SK-N-SH (cell line): ENCODE results near the gene PCARE. TPM values are rescaled to one million over a fixed set of nuclear protein-coding genes. Genes with fewer than 3 reads are reported as not detected.

ENCODE experiments used
- CTCF ChIA-PET: fragments of 300-600, 350-600 bp; formaldehyde crosslinking; extraction: SDS; loops from one replicate; lab custom pipeline; 2021; lab: Yijun Ruan, JAX
- POLR2A ChIA-PET: fragments of 350-600 bp; sonication (Branson Sonifier 250); formaldehyde crosslinking; extraction: SDS; loops from one replicate; lab custom pipeline; 2020; ENCODE audit warnings: antibody characterized with exemption, inconsistent platforms; lab: Yijun Ruan, JAX
- DNase-seq: peaks from one replicate; pipeline ENCODE4 v3.0.0; 2012
- H2AFZ ChIP-seq: fragments of 200-600 bp; sonication (generic); 2 replicates; pipeline ENCODE4 v1.8.1; 2016; ENCODE audit warnings: antibody characterized with exemption, mild to moderate bottlenecking, low read depth
- H3F3A ChIP-seq: fragments of 200-600 bp; sonication (generic); replicated peaks from 2 replicates; pipeline ENCODE3; 2016; ENCODE audit warnings: antibody characterized with exemption, mild to moderate bottlenecking; ENCODE audit not compliant: insufficient read depth
- H3K27ac ChIP-seq, 2 experiments: fragments of 200-500 bp in 1 of 2; fragments of 200-600 bp in 1 of 2; sonication (Bioruptor generic) in 1 of 2; sonication (generic), shearing (Covaris generic) in 1 of 2; 2 replicates each; pipeline versions ENCODE4 v1.5.1 to v1.6.1; 2014 to 2016; ENCODE audit warnings: low read depth in 2 of 2, inconsistent platforms in 1 of 2, low read length in 1 of 2, mild to moderate bottlenecking in 1 of 2, mixed read lengths in 1 of 2
- H3K27me3 ChIP-seq: fragments of 200-600 bp; sonication (generic), shearing (Covaris generic); 2 replicates; pipeline ENCODE4 v1.6.1; 2016; ENCODE audit warnings: mixed run types; ENCODE audit not compliant: insufficient read depth
- H3K36me3 ChIP-seq, 2 experiments: fragments of 200-500 bp in 1 of 2; fragments of 200-600 bp in 1 of 2; sonication (Bioruptor generic) in 1 of 2; sonication (generic) in 1 of 2; replicated peaks in 1 of 2; 2 replicates each; pipeline versions ENCODE3 to v1.5.1; 2014 to 2016; ENCODE audit warnings: low read length in 1 of 2, mild to moderate bottlenecking in 1 of 2; ENCODE audit not compliant: insufficient read depth in 2 of 2, control insufficient read depth in 1 of 2
- H3K4me1 ChIP-seq, 2 experiments: fragments of 200-500 bp in 1 of 2; fragments of 200-600 bp in 1 of 2; sonication (Bioruptor generic) in 1 of 2; sonication (generic), shearing (Covaris generic) in 1 of 2; 2 replicates each; pipeline versions ENCODE4 v1.5.1 to v1.6.1; 2014 to 2016; ENCODE audit warnings: low read depth in 1 of 2, low read length in 1 of 2, mixed run types in 1 of 2; ENCODE audit not compliant: insufficient read depth in 2 of 2, control insufficient read depth in 1 of 2
- H3K4me2 ChIP-seq: fragments of 200-600 bp; sonication (generic), shearing (Covaris generic); 2 replicates; pipeline ENCODE4 v1.6.1; 2017; ENCODE audit warnings: mixed run types
- H3K4me3 ChIP-seq, 2 experiments: fragments of 200-500 bp in 1 of 2; fragments of 200-600 bp in 1 of 2; sonication (Bioruptor generic) in 1 of 2; sonication (generic), shearing (Covaris generic) in 1 of 2; 2 replicates each; pipeline versions ENCODE4 v1.5.1 to v1.8.1; 2014 to 2016; ENCODE audit warnings: low read depth in 2 of 2, inconsistent platforms in 1 of 2, low read length in 1 of 2, mild to moderate bottlenecking in 1 of 2, mixed read lengths in 1 of 2, moderate library complexity in 1 of 2
- H3K79me2 ChIP-seq: fragments of 200-600 bp; sonication (generic); 2 replicates; pipeline ENCODE4 v1.8.1; 2017; ENCODE audit warnings: mild to moderate bottlenecking; ENCODE audit not compliant: insufficient read depth
- H3K9ac ChIP-seq: fragments of 200-600 bp; sonication (generic); 2 replicates; pipeline ENCODE4 v1.6.1; 2017; ENCODE audit warnings: mixed run types
- H3K9me2 ChIP-seq: fragments of 200-600 bp; sonication (generic); 2 replicates; pipeline ENCODE4 v1.6.1; 2017; ENCODE audit warnings: mixed run types
- H3K9me3 ChIP-seq: fragments of 200-600 bp; sonication (generic); 2 replicates; pipeline ENCODE4 v1.6.1; 2017; ENCODE audit warnings: mixed run types, mild to moderate bottlenecking, moderate library complexity
- H4K20me1 ChIP-seq: fragments of 200-600 bp; sonication (generic); 2 replicates; pipeline ENCODE4 v1.6.1; 2017; ENCODE audit warnings: mild to moderate bottlenecking, mixed run types; ENCODE audit not compliant: insufficient read depth
- CHD2 ChIP-seq: fragments of 150-350 bp; IDR thresholded peaks from 2 replicates; pipeline ENCODE4 v1.6.1; 2018; ENCODE audit warnings: low read length; ENCODE audit not compliant: partially characterized antibody
- CTCF ChIP-seq: fragments of 200-600 bp; sonication (generic); IDR thresholded peaks from 2 replicates; pipeline ENCODE4 v1.6.1; 2017; ENCODE audit warnings: antibody characterized with exemption, mild to moderate bottlenecking, moderate library complexity
- EP300 ChIP-seq, 2 experiments: IDR thresholded peaks; 2 replicates each; pipeline versions ENCODE4 v1.4.0 to v1.6.1; 2012; ENCODE audit warnings: borderline replicate concordance in 1 of 2, low read depth in 1 of 2, low read length in 1 of 2
- EZH2phosphoT487 ChIP-seq: fragments of 200-600 bp; sonication (generic); IDR thresholded peaks from 2 replicates; pipeline ENCODE4 v1.6.1; 2017; ENCODE audit warnings: low read depth, mixed run types, mild to moderate bottlenecking, antibody characterized with exemption, moderate library complexity, borderline replicate concordance
- FOSL2 ChIP-seq: IDR thresholded peaks from 2 replicates; pipeline ENCODE4 v1.4.0; 2012; ENCODE audit warnings: low read depth, mild to moderate bottlenecking, moderate library complexity, borderline replicate concordance
- FOXM1 ChIP-seq: IDR thresholded peaks from 2 replicates; pipeline ENCODE4 v1.4.0; 2012; ENCODE audit warnings: low read depth, mild to moderate bottlenecking
- JUND ChIP-seq: IDR thresholded peaks from 2 replicates; pipeline ENCODE4 v1.4.0; 2012
- MAX ChIP-seq: IDR thresholded peaks from 2 replicates; pipeline ENCODE4 v1.4.0; 2012; ENCODE audit warnings: low read depth
- MXI1 ChIP-seq: IDR thresholded peaks from 2 replicates; pipeline ENCODE4 v1.6.1; 2012; ENCODE audit warnings: mild to moderate bottlenecking, low read depth, low read length, improper control_type of control experiment
- NFIC ChIP-seq: IDR thresholded peaks from 2 replicates; pipeline ENCODE4 v1.4.0; 2012; ENCODE audit warnings: borderline replicate concordance
- RAD21 ChIP-seq: IDR thresholded peaks from 2 replicates; pipeline ENCODE4 v1.6.1; 2012; ENCODE audit warnings: mild to moderate bottlenecking, low read length
- RCOR1 ChIP-seq: fragments of 150-350 bp; IDR thresholded peaks from 2 replicates; pipeline ENCODE4 v1.6.1; 2017; ENCODE audit warnings: antibody characterized with exemption, low read length
- RFX5 ChIP-seq: IDR thresholded peaks from 2 replicates; pipeline ENCODE4 v1.6.1; 2012; ENCODE audit warnings: mild to moderate bottlenecking, improper control_type of control experiment, low read length
- SIN3A ChIP-seq: IDR thresholded peaks from 2 replicates; pipeline ENCODE4 v1.6.1; 2012; ENCODE audit warnings: low read depth, mild to moderate bottlenecking, low read length, moderate library complexity, borderline replicate concordance
- SMC3 ChIP-seq: IDR thresholded peaks from 2 replicates; pipeline ENCODE4 v1.6.1; 2012; ENCODE audit warnings: low read depth, low read length, improper control_type of control experiment
- TAF1 ChIP-seq: IDR thresholded peaks from 2 replicates; pipeline ENCODE4 v1.6.1; 2012; ENCODE audit warnings: low read depth, mild to moderate bottlenecking, low read length, moderate library complexity, borderline replicate concordance
- TEAD4 ChIP-seq: IDR thresholded peaks from 2 replicates; pipeline ENCODE4 v1.4.0; 2012; ENCODE audit warnings: mild to moderate bottlenecking, borderline replicate concordance; ENCODE audit not compliant: insufficient read depth
- YY1 ChIP-seq: IDR thresholded peaks from 2 replicates; pipeline ENCODE4 v1.4.0; 2012; ENCODE audit warnings: low read depth, mild to moderate bottlenecking
- ZBTB33 ChIP-seq: IDR thresholded peaks from 2 replicates; pipeline ENCODE4 v1.4.0; 2012; ENCODE audit warnings: low read depth, borderline replicate concordance
- WGBS: methylation state at CpG from one replicate; pipeline ENCODE4 v1.1.6; 2017; ENCODE audit warnings: low lambda C conversion rate; 5-methylcytosine and 5-hydroxymethylcytosine counted together
- polyA plus RNA-seq, 3 experiments: library from polyadenylated mRNA; depleted of rRNA; stranded (reverse); fragments of >200 nt; gene quantifications; 2 replicates each; pipeline ENCODE4 v1.2.3, GENCODE V29; 2012

Gene PCARE
- polyA plus RNA-seq, 1 of the 3 experiments (the other 2 are of a cell fraction) = not detected

- DNase-seq = no peak
- TF ChIP-seq RAD21 (no peak), FOXM1 (no peak), TAF1 (no peak), CHD2 (no peak), NFIC (no peak), CTCF (no peak), ZBTB33 (no peak), SMC3 (no peak), MAX (no peak), YY1 (no peak), FOSL2 (no peak), JUND (no peak), TEAD4 (no peak), EP300 (IDR thresholded peaks at IDR 0.05; ENCODE audit: borderline replicate concordance in 1 of 2, low read depth in 1 of 2, low read length in 1 of 2) (no peak), MXI1 (no peak), SIN3A (no peak), EZH2phosphoT487 (no peak), RFX5 (no peak), RCOR1 (no peak)
- no peaks in the 10 kb centered on the region for H3K9me3 ChIP-seq
- no peaks in the 10 kb centered on the region for H3K9me2 ChIP-seq
- H3K9ac ChIP-seq = no peak overlapping the region
- ChIA-PET POLR2A (no interaction called here), CTCF (interaction anchor here (1.3 kb wide), 1 partner anchor 151 kb away, joined by 3 read pairs; no protein-coding TSS in a partner anchor)
- H4K20me1 ChIP-seq = no peaks in the 10 kb centered on the region
- WGBS = 95% methylated on average over 2 of the region's 2 CpGs
- no peak overlapping the region for H3K27ac ChIP-seq
- H3K4me2 ChIP-seq = no peak overlapping the region
- H3K36me3 ChIP-seq = no peaks in the 10 kb centered on the region
- no peak overlapping the region for H2AFZ ChIP-seq
- no peaks in the 10 kb centered on the region for H3K27me3 ChIP-seq
- peaks cover 0 to 22% of the 10 kb centered on the region in 2 experiments; a peak in 2 of 4 replicates for H3K4me1 ChIP-seq
- H3F3A ChIP-seq = no peaks in the 10 kb centered on the region
- H3K79me2 ChIP-seq = no peaks in the 10 kb centered on the region
- H3K4me3 ChIP-seq = no peak overlapping the region
Observed at GRCh38 chr2:29109246-29109645, 34.9 kb upstream of the PCARE start.
